Caco-2 (cell line): ENCODE data around the gene LTN1. TPM values are rescaled to one million over a fixed set of nuclear protein-coding genes. Genes with fewer than 3 reads are reported as not detected.

Source experiments
- BruUV-seq: library from RNA; stranded (reverse); fragments of 400-500 nt; replicated peaks from 2 replicates; lab custom pipeline; 2021; lab: Mats Ljungman, UMichigan
- CTCF ChIA-PET: fragments of 300-600 bp; sonication (Branson Sonifier 250); formaldehyde crosslinking; loops from one replicate; lab custom pipeline; 2022; ENCODE audit warnings: antibody characterized with exemption; lab: Charles Lee
- POLR2A ChIA-PET: fragments of 300-600 bp; sonication (Branson Sonifier 250); formaldehyde crosslinking; loops from one replicate; lab custom pipeline; 2022; ENCODE audit warnings: antibody characterized with exemption; lab: Charles Lee
- DNase-seq, 2 experiments: peaks; one replicate each; pipeline versions ENCODE4 v3.0.0 to v3.0.0-alpha.2; 2020 to 2022
- H3K27me3 ChIP-seq: replicated peaks from 2 replicates; pipeline ENCODE4 v1.6.0; 2011; ENCODE audit warnings: low read length; ENCODE audit not compliant: control insufficient read depth, insufficient read depth
- H3K36me3 ChIP-seq: 2 replicates; pipeline ENCODE4 v1.5.1; 2011; ENCODE audit warnings: low read length; ENCODE audit not compliant: control insufficient read depth, insufficient read depth
- H3K4me1 ChIP-seq: fragments of 250-450 bp; sonication (Bioruptor Pico); 2 replicates; pipeline ENCODE4 v1.5.1; 2020; ENCODE audit warnings: mild to moderate bottlenecking
- H3K4me3 ChIP-seq: 2 replicates; pipeline ENCODE4 v1.5.1; 2011; ENCODE audit warnings: low read depth, mild to moderate bottlenecking, control low read depth, low read length
- H3K9me3 ChIP-seq: fragments of 250-450 bp; sonication (Bioruptor Pico); 2 replicates; pipeline ENCODE4 v1.5.1; 2020; ENCODE audit warnings: mild to moderate bottlenecking, moderate library complexity
- H3K27ac Mint-ChIP-seq: one replicate; pipeline ENCODE4 v1.8.0; 2022; ENCODE audit warnings: mixed read lengths; ENCODE audit not compliant: unreplicated experiment
- H3K27me3 Mint-ChIP-seq: one replicate; pipeline ENCODE4 v1.8.0; 2022; ENCODE audit warnings: mixed read lengths; ENCODE audit not compliant: insufficient read depth, unreplicated experiment
- H3K36me3 Mint-ChIP-seq: one replicate; pipeline ENCODE4 v1.8.0; 2022; ENCODE audit warnings: mild to moderate bottlenecking, mixed read lengths; ENCODE audit not compliant: insufficient read depth, unreplicated experiment
- H3K4me1 Mint-ChIP-seq: one replicate; pipeline ENCODE4 v1.8.0; 2022; ENCODE audit warnings: low read depth, mixed read lengths; ENCODE audit not compliant: unreplicated experiment
- H3K4me3 Mint-ChIP-seq: one replicate; pipeline ENCODE4 v1.8.0; 2022; ENCODE audit warnings: mild to moderate bottlenecking, moderate library complexity, mixed read lengths; ENCODE audit not compliant: unreplicated experiment
- H3K9me3 Mint-ChIP-seq: one replicate; pipeline ENCODE4 v1.8.0; 2022; ENCODE audit warnings: mixed read lengths; ENCODE audit not compliant: unreplicated experiment
- CTCF ChIP-seq, 2 experiments: fragments of 200-600 bp in 1 of 2; IDR thresholded peaks; 1 replicate in 1 of 2; 2 replicates in 1 of 2; pipeline versions ENCODE4 v1.5.1 to v1.8.0; 2011 to 2022; ENCODE audit warnings: antibody characterized with exemption in 1 of 2, control low read depth in 1 of 2, inconsistent platforms in 1 of 2, low read depth in 1 of 2, low read length in 1 of 2, mild to moderate bottlenecking in 1 of 2, moderate library complexity in 1 of 2; ENCODE audit not compliant: insufficient read depth in 1 of 2, severe bottlenecking in 1 of 2, unreplicated experiment in 1 of 2
- intact Hi-C: fragments of 100-400 bp; cut with micrococcal nuclease; formaldehyde crosslinking; loops from one replicate; pipeline ENCODE4 v1.10.0; 2022; ENCODE audit not compliant: unreplicated experiment
- total RNA-seq: library from RNA; stranded (reverse); gene quantifications from 2 replicates; pipeline ENCODE4 v1.2.3, GENCODE V29; 2022

LTN1 gene
- total RNA-seq, 1 experiment from 2014 or later: 25.4 TPM

GRCh38 chr21:28974531-28975227 is 18.0 kb downstream of the LTN1 start:
- CTCF ChIA-PET: no interaction called here
- POLR2A ChIA-PET: no interaction called here
- Mint-ChIP-seq H3K27ac (no peak overlapping the region), H3K9me3 (no peaks in the 10 kb centered on the region), H3K27me3 (no peaks in the 10 kb centered on the region), H3K4me3 (no peak overlapping the region), H3K36me3 (peaks cover 41% of the 10 kb centered on the region), H3K4me1 (no peaks in the 10 kb centered on the region)
- peaks cover 2% of the 10 kb centered on the region for H3K36me3 ChIP-seq
- H3K9me3 ChIP-seq: peaks cover 2% of the 10 kb centered on the region; the same call in 1 of the 2 replicates
- no peak overlapping the region for H3K4me3 ChIP-seq
- intact Hi-C loops: no loop called here
- no peak for TF ChIP-seq CTCF (IDR thresholded peaks at IDR 0.05; ENCODE audit: insufficient read depth in 1 of 2, low read depth in 1 of 2, low read length in 1 of 2, severe bottlenecking in 1 of 2, unreplicated experiment in 1 of 2)
- no peak for DNase-seq
- H3K4me1 ChIP-seq: no peaks in the 10 kb centered on the region
- BruUV-seq: no TSS peak
- no peaks in the 10 kb centered on the region for H3K27me3 ChIP-seq

- BruUV-seq: no TSS peak
- H3K9me3 ChIP-seq: no peaks in the 10 kb centered on the region
- peaks cover 2% of the 10 kb centered on the region for H3K36me3 ChIP-seq
- Mint-ChIP-seq H3K36me3 (peaks cover 40% of the 10 kb centered on the region), H3K4me1 (no peaks in the 10 kb centered on the region), H3K9me3 (no peaks in the 10 kb centered on the region), H3K27ac (no peak overlapping the region), H3K4me3 (no peak overlapping the region), H3K27me3 (no peaks in the 10 kb centered on the region)
- no peak overlapping the region for H3K4me3 ChIP-seq
- POLR2A ChIA-PET: no interaction called here
- intact Hi-C loops: no loop called here
- TF ChIP-seq CTCF (IDR thresholded peaks at IDR 0.05; ENCODE audit: insufficient read depth in 1 of 2, low read depth in 1 of 2, low read length in 1 of 2, severe bottlenecking in 1 of 2, unreplicated experiment in 1 of 2): no peak
- DNase-seq: no peak
- CTCF ChIA-PET: no interaction called here
- H3K4me1 ChIP-seq: no peaks in the 10 kb centered on the region
- no peaks in the 10 kb centered on the region for H3K27me3 ChIP-seq
Observed at GRCh38 chr21:28972398-28972797, 20.3 kb downstream of the LTN1 start.

GRCh38 chr21:28971171-28971570 is 21.5 kb downstream of the LTN1 start:
- intact Hi-C loops: no loop called here
- no TSS peak for BruUV-seq
- Mint-ChIP-seq H3K4me3 (no peak overlapping the region), H3K36me3 (peaks cover 41% of the 10 kb centered on the region), H3K27me3 (no peaks in the 10 kb centered on the region), H3K9me3 (no peaks in the 10 kb centered on the region), H3K4me1 (no peaks in the 10 kb centered on the region), H3K27ac (no peak overlapping the region)
- DNase-seq: no peak
- Histone ChIP-seq H3K4me1 (no peaks in the 10 kb centered on the region), H3K27me3 (no peaks in the 10 kb centered on the region), H3K36me3 (no peaks in the 10 kb centered on the region; the same call in none of the 2 replicates), H3K4me3 (no peak overlapping the region), H3K9me3 (no peaks in the 10 kb centered on the region)
- TF ChIP-seq CTCF (IDR thresholded peaks at IDR 0.05; ENCODE audit: insufficient read depth in 1 of 2, low read depth in 1 of 2, low read length in 1 of 2, severe bottlenecking in 1 of 2, unreplicated experiment in 1 of 2): no peak
- POLR2A ChIA-PET: no interaction called here
- CTCF ChIA-PET: no interaction called here
